Upper lobe of left lung (tissue), 6 donors: ENCODE data around the gene HAT1. TPM values are rescaled to one million over a fixed set of nuclear protein-coding genes. Genes with fewer than 3 reads are reported as not detected.

ENCODE experiments used
- ATAC-seq, 2 donors: fragments of 200-7000 bp; cut with Tn5 transposase; one replicate each; pipeline ENCODE4 v1.9.1; 2022; ENCODE audit warnings: mild to moderate bottlenecking in 2 of 2, moderate library complexity in 2 of 2; ENCODE audit not compliant: low FRiP score in 2 of 2
- DNase-seq, 2 donors: peaks; one replicate each; pipeline ENCODE4 v3.0.0-alpha.2; 2019 to 2020
- H3K27ac ChIP-seq, 4 donors: fragments of 200-600 bp; sonication (generic); one replicate each; pipeline ENCODE4 v1.5.1; 2016 to 2019
- H3K27me3 ChIP-seq, 4 donors: fragments of 200-600 bp; sonication (generic); one replicate each; pipeline ENCODE4 v1.5.1; 2017 to 2019
- H3K36me3 ChIP-seq, 4 donors: fragments of 200-600 bp; sonication (generic); one replicate each; pipeline ENCODE4 v1.5.1; 2016 to 2019
- H3K4me1 ChIP-seq, 4 donors: fragments of 200-600 bp; sonication (generic); one replicate each; pipeline ENCODE4 v1.5.1; 2018 to 2019
- H3K4me3 ChIP-seq, 4 donors: fragments of 200-600 bp; sonication (generic); one replicate each; pipeline ENCODE4 v1.5.1; 2017 to 2019; ENCODE audit warnings: mild to moderate bottlenecking in 2 of 4, moderate library complexity in 1 of 4
- H3K9me3 ChIP-seq, 4 donors: fragments of 200-600 bp; sonication (generic); one replicate each; pipeline ENCODE4 v1.5.1; 2018 to 2019
- CTCF ChIP-seq, 6 experiments: fragments of 450-650 bp in 4 of 6; fragments of 200-600 bp in 2 of 6; sonication (generic) in 2 of 6; IDR thresholded peaks; one replicate each; pipeline ENCODE4 v1.5.1; 2016 to 2019; ENCODE audit warnings: antibody characterized with exemption in 6 of 6
- EP300 ChIP-seq, 4 donors: sonication (generic); formaldehyde crosslinking; IDR thresholded peaks; one replicate each; pipeline ENCODE4 v1.5.1; 2017; ENCODE audit warnings: antibody characterized with exemption in 4 of 4, control low read depth in 2 of 4
- POLR2A ChIP-seq, 4 donors: fragments of 450-650 bp; IDR thresholded peaks; one replicate each; pipeline ENCODE4 v1.5.1; 2016 to 2017; ENCODE audit warnings: antibody characterized with exemption in 4 of 4, mild to moderate bottlenecking in 2 of 4
- POLR2AphosphoS5 ChIP-seq, 2 donors: sonication (generic); formaldehyde crosslinking; IDR thresholded peaks; one replicate each; pipeline ENCODE4 v1.5.1; 2017; ENCODE audit warnings: antibody characterized with exemption in 2 of 2
- WGBS, 2 donors: methylation state at CpG; one replicate each; pipeline ENCODE4 v1.1.5; 2017 to 2018; 5-methylcytosine and 5-hydroxymethylcytosine counted together
- total RNA-seq, 6 donors: library from RNA; depleted of rRNA in 4 of 6; stranded (reverse); fragments of >200 nt in 4 of 6; gene quantifications; one replicate each; pipeline versions ENCODE4 v1.1.0 to v1.2.1, GENCODE V29; 2016 to 2021
- donor health status: DM: no; HTN: no; CAD: no; lungs with moderate emphysema.
- donor health status: DM: no; HTN: yes; CAD: no; lungs with severe emphysema.

Gene HAT1
- total RNA-seq, 6 donors from 2014 or later = 10.3 to 42.6 (median 25.7) TPM

GRCh38 chr2:171879865-171880264 is 42.4 kb upstream of the HAT1 start:
- Histone ChIP-seq H3K9me3 (no peaks in the 10 kb centered on the region), H3K4me3 (no peak overlapping the region), H3K4me1 (peaks cover 0 to 5% (median 0%) of the 10 kb centered on the region in 4 donors), H3K36me3 (peaks cover 0 to 3% (median 0%) of the 10 kb centered on the region in 4 donors), H3K27ac (no peak overlapping the region), H3K27me3 (no peaks in the 10 kb centered on the region)
- ATAC-seq (no peak), DNase-seq (no peak)
- no peak for TF ChIP-seq POLR2AphosphoS5 (IDR thresholded peaks at IDR 0.05)
- no peak for TF ChIP-seq POLR2A (IDR thresholded peaks at IDR 0.05)
- no peak for TF ChIP-seq CTCF (IDR thresholded peaks at IDR 0.05)
- TF ChIP-seq EP300 (IDR thresholded peaks at IDR 0.05) = no peak
- 90 to 96% methylated on average over 1 of the region's 1 CpG for WGBS, 2 donors

- ATAC-seq (no peak), DNase-seq (no peak)
- Histone ChIP-seq H3K4me3 (no peak overlapping the region), H3K36me3 (no peaks in the 10 kb centered on the region), H3K9me3 (no peaks in the 10 kb centered on the region), H3K4me1 (peaks cover 0 to 5% (median 0%) of the 10 kb centered on the region in 4 donors), H3K27ac (no peak overlapping the region), H3K27me3 (no peaks in the 10 kb centered on the region)
- WGBS, 2 donors = 93 to 94% methylated on average over 3 of the region's 3 CpGs
- no peak for TF ChIP-seq EP300 (IDR thresholded peaks at IDR 0.05)
- TF ChIP-seq POLR2AphosphoS5 (IDR thresholded peaks at IDR 0.05) = no peak
- TF ChIP-seq POLR2A (IDR thresholded peaks at IDR 0.05) = no peak
- no peak for TF ChIP-seq CTCF (IDR thresholded peaks at IDR 0.05)
These were observed 41.5 kb upstream of the HAT1 start for GRCh38 chr2:171880774-171881173.

GRCh38 chr2:171882089-171882769 is 40.0 kb upstream of the HAT1 start:
- DNase-seq (no peak), ATAC-seq (no peak)
- H3K4me3 ChIP-seq = no peak overlapping the region
- H3K36me3 ChIP-seq = no peaks in the 10 kb centered on the region
- H3K9me3 ChIP-seq = no peaks in the 10 kb centered on the region
- no peak for TF ChIP-seq POLR2A (IDR thresholded peaks at IDR 0.05)
- TF ChIP-seq EP300 (IDR thresholded peaks at IDR 0.05) = no peak
- no peak for TF ChIP-seq POLR2AphosphoS5 (IDR thresholded peaks at IDR 0.05)
- no peak for TF ChIP-seq CTCF (IDR thresholded peaks at IDR 0.05)
- peaks cover 0 to 5% (median 0%) of the 10 kb centered on the region in 4 donors for H3K4me1 ChIP-seq
- no peaks in the 10 kb centered on the region for H3K27me3 ChIP-seq
- H3K27ac ChIP-seq = no peak overlapping the region
- WGBS, 2 donors = 91 to 93% methylated on average over 2 of the region's 2 CpGs

GRCh38 chr2:171883275-171883893 is 38.9 kb upstream of the HAT1 start:
- ATAC-seq = no peak
- Histone ChIP-seq H3K9me3 (no peaks in the 10 kb centered on the region), H3K4me3 (no peak overlapping the region), H3K27ac (no peak overlapping the region), H3K27me3 (no peaks in the 10 kb centered on the region), H3K36me3 (no peaks in the 10 kb centered on the region), H3K4me1 (peaks cover 0 to 5% (median 0%) of the 10 kb centered on the region in 4 donors)
- no peak for TF ChIP-seq EP300 (IDR thresholded peaks at IDR 0.05)
- no peak for TF ChIP-seq CTCF (IDR thresholded peaks at IDR 0.05)
- TF ChIP-seq POLR2AphosphoS5 (IDR thresholded peaks at IDR 0.05) = no peak
- TF ChIP-seq POLR2A (IDR thresholded peaks at IDR 0.05) = no peak
- 69 to 73% methylated on average over 5 of the region's 5 CpGs for WGBS, 2 donors
- no peak for DNase-seq
